GM21576 (cell line): ENCODE results near the gene NEMP1.
"Not testable (repeated sequence)": the region's sequence is repeated elsewhere in the genome, so short reads cannot be mapped to it uniquely, and the experiment has no call there.

Experiments
- ATAC-seq: cut with Tn5 transposase; IDR thresholded peaks from one replicate; pipeline ENCODE4 v1.9.1; 2021; ENCODE audit warnings: mild to moderate bottlenecking, moderate library complexity; ENCODE audit not compliant: unreplicated experiment

Gene NEMP1

GRCh38 chr12:57092876-57093414 lies 14.4 kb upstream of the NEMP1 start:
- ATAC-seq = no peak

GRCh38 chr12:57092529-57092862 lies 13.9 kb upstream of the NEMP1 start:
- no peak for ATAC-seq

- ATAC-seq = no peak
Observed at GRCh38 chr12:57091638-57092528, 13.3 kb upstream of the NEMP1 start.

DNA sequence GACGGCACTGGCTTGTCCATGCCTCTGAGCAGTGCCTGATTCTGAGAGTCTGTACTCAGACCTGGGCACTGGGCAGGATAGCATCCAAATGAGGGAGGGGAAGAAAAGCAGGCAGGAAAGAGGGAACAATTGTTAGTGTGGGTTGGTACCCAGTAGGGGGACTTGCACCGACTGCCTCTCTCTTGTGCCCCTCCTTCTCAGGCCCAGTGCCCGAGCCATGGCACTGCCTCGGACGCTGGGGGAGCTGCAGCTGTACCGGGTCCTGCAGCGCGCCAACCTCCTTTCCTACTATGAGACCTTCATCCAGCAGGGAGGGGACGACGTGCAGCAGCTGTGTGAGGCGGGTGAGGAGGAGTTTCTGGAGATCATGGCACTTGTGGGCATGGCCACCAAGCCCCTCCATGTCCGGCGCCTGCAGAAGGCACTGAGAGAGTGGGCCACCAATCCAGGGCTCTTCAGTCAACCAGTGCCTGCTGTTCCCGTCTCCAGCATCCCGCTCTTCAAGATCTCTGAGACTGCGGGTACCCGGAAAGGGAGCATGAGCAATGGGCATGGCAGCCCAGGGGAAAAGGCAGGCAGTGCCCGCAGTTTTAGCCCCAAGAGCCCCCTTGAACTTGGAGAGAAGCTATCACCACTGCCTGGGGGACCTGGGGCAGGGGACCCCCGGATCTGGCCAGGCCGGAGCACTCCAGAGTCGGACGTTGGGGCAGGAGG lies 12.5 kb upstream of the NEMP1 start:
- no peak for ATAC-seq

- ATAC-seq = no peak
Observed at GRCh38 chr12:57090490-57090889, 11.9 kb upstream of the NEMP1 start.

GRCh38 chr12:57089271-57090245 lies 11.0 kb upstream of the NEMP1 start:
- ATAC-seq = no peak

DNA sequence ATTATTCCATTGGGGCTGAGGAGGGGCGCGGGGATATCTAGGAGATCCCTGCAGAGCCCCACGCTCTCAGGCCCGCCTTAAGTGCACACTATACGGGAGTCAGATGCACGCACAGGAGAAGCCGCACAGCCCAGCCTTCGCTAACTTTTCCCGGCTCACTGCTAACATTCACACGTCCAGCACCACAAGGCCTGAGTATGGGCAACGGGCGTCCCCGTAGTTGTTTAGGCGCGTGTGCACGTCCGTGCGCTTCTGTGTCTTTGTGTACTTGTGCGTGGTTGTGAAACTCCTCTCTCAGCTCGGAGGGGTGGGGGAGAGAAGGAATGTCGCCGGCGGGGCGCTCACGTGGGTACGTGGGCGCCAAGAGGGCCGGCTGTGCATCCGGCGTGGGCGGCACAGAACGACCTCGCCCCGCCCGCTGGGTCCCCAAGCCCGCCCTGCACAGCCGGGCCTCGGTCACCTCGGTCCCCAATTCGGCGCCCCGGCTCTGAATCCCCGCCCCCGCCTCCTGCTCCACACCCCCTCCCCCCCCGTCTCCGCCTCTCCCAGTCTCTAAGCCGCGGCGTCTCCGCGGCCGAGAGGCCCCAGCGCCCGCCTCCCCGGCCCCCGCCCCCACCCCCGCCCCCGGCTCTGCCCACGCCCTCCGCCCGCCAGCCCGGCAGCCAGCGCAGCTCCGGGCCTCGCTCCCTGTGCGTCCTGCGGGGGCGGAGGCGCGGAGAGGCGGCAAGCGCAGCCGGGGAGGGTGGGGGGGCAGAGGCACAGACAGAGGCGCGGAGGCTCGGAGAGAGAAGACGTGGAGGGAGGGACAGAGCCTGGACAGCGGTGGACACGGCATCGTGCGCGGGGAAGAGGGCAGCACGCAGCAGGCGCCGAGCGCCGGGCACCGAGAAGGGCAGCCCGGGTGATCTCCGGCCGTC lies 10.0 kb upstream of the NEMP1 start, which contains the start of gene NAB2:
Gene NAB2, plus strand, starts transcription at position 761 of the 917 bp plus-strand sequence. CDS start 158 bp downstream, outside the sequence.
- peak; percentile 52 for ATAC-seq

- ATAC-seq = peak; percentile 36
Observed at GRCh38 chr12:57087691-57088353, 9.2 kb upstream of the NEMP1 start.

- peak; percentile 26 for ATAC-seq
Observed at GRCh38 chr12:57087010-57087690, 8.6 kb upstream of the NEMP1 start.

DNA sequence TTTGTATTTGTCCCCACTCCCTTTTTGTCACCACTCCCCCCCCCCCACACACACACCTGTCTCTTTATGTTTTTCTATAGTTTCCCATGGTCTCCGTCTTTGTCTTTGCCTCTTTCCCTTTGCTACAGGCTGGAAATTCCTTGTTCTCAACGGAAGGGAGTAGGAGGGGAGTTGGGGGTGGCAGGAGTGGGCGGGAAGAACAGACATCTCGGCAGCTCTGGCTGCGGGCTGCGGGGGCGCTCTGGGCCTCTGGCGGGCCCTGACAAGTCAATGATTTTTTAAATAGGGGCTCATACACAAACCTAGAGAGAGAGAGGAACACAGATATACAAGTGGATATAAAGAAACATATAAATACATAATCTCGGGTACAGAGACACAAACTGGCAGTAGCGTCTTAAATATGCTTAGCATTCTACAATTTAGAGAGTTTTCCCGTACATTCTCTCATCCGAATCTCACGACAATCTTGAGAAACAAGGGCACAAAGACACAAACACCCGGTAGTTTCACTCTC lies 8.0 kb upstream of the NEMP1 start:
- ATAC-seq = no peak

DNA sequence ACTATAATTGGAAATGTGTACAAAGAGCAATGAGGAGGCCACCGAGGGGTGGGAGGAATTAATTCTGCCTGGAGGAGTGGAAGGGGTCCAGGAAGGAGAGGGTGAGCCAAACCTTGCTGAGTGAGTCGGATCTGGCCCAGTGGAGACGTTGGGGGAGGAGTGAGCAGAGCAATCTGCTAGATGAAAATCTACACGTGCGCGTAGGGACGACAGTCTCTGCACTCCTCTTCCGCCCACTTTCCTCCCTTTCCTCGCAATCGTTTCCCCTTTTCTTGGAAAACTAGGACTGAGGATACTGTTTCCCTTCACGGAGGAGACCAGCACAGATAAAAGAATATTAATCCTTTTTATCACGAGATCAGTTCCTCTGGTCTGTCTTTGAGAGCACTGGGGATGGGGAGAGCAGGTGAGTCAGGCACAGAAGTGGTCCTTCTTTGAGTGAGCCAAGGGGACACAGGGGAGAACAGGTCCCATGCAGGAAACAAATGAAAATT lies 7.5 kb upstream of the NEMP1 start:
- no peak for ATAC-seq

GRCh38 chr12:57080855-57081254 lies 2.3 kb upstream of the NEMP1 start:
- ATAC-seq = no peak

GRCh38 chr12:57079821-57080220 lies 1.2 kb upstream of the NEMP1 start:
- ATAC-seq = no peak

DNA sequence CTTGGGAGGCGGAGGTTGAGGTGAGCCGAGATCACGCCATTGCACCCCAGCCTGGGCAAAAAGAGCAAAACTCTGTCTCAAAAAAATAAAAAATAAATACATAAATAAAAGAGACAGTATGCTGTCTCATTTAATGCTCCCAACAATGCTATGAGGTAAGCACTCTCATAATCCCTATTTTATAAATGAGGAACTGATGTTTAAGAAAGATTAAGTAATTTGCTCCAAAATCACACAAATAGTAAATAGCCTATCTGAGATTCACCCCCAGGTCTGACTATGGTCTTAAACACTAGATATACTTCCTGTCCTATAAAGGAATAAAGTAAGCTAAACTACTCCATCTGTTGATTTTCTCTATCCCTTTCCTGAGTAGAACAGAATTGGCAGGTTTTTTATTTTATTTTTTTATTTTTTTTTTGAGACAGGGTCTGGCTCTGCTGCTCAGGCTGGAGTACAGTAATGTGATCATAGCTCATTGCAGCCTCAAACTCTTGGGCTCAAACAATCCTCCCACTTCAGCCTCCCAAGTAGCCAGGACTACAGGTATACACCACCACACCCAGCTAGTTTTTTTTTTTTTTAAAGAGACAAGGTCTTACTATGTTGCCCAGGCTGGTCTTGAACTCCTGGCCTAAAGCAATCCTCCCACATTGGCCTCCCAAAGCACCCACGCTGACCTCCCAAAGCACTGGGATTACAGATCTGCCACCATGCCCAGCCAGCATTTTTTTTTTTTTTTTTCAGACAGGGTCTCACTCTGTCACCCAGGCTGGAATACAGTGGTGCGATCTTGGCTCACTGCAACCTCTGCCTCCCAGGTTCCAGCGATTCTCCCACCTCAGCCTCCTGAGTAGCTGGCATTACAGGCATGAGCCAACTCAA lies 4.8 kb downstream of the NEMP1 start:
- ATAC-seq = not testable (repeated sequence)

- no peak for ATAC-seq
Observed at GRCh38 chr12:57072661-57073060, 5.9 kb downstream of the NEMP1 start.

DNA sequence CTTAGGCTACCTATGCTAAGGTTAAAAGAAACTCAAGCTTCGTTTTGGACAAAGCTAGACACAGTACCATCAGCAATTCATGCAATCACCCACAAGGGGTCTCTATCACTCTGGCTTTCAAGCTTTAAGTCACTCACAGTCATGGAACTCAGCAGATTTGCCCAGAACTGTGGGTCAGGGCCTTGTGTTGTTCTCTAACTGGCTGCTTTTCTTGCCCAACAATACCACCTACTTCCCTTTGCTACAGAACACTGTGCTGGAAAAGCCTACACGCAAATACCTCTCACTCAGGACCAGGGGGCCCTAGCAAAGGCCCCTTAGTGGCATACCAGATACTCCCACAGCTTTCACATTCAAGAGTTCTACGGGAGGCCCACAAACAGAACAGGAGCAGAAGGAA lies 9.1 kb downstream of the NEMP1 start:
- ATAC-seq = peak; percentile 73

DNA sequence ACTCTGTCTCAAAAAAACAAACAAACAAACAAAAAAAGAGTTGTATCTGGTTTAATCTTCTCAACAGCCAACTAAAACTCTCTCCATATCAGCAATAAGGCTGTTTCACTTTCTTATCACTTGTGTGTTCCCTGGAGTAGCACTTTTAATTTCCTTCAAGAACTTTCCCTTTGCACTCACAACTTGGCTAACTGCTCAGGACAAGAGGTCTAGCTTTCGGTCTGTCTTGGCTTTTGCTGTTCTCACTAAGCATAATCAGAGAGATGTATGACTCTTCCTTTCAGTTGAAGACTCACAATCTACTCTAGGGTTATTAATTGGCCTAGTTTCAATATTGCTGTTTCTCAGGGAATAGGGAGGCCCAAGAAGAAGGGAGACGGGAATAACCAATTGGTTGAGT lies 12.3 kb downstream of the NEMP1 start:
- no peak for ATAC-seq
